GM19324 (cell line): Measurements from ENCODE around the gene OR2L13.
"Not testable (repeated sequence)": the region's sequence is repeated elsewhere in the genome, so short reads cannot be mapped to it uniquely, and the experiment has no call there.

Experiments used
- ATAC-seq: cut with Tn5 transposase; IDR thresholded peaks from one replicate; pipeline ENCODE4 v1.9.1; 2021; ENCODE audit warnings: mild to moderate bottlenecking, moderate library complexity; ENCODE audit not compliant: unreplicated experiment, low FRiP score

OR2L13 gene, protein sequence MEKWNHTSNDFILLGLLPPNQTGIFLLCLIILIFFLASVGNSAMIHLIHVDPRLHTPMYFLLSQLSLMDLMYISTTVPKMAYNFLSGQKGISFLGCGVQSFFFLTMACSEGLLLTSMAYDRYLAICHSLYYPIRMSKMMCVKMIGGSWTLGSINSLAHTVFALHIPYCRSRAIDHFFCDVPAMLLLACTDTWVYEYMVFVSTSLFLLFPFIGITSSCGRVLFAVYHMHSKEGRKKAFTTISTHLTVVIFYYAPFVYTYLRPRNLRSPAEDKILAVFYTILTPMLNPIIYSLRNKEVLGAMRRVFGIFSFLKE

GRCh38 chr1:248094884-248095283 lies at the start of gene OR2L13:
Gene OR2L13, plus strand, starts transcription at chr1:248095184. Its CDS starts 4,192 bp downstream, at chr1:248099376.
- ATAC-seq, result no peak

DNA sequence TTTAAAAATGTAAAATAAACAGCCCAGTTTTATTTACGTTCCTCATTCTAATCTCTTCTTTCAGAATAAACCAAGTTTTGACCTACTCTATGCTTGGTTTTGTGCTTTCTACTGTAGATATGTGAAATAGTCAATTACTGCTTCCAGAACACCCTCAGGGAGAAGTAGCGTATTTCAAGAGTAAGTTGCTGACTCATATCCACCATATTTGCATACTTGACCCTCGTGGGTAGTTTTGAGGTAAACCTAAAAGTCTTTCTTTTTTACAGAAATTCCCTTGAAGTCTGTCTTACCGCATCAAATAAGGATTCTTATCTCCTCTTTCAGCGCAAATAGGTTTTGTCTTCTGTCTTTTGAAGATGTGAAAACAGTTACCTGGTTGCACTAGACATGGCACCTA lies 49.8 kb upstream of the OR2L13 start:
- no peak for ATAC-seq

DNA sequence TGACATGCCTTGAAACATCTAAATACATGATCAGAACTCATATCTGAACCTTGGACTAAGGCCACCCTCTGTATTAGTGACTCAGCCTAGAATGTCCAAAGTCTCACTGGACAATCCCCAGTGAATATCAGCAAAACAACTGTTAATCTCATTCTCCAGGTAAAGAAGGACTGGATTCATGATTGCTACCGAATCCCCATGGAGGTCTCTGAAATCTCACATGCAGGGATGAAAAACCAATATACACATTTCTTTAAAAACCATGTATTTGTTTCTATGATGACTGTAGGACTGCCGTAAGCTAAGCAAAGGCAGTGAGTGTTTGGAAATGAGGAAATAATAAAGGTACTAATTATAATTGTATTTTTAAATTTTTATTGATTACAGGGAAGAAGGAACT lies 48.4 kb upstream of the OR2L13 start, which contains the start of gene OR2L3:
Gene OR2L3 (plus strand): TSS at position 301 of the 400 bp plus-strand sequence. CDS start 13,846 bp downstream, outside the sequence.
- no peak for ATAC-seq

DNA sequence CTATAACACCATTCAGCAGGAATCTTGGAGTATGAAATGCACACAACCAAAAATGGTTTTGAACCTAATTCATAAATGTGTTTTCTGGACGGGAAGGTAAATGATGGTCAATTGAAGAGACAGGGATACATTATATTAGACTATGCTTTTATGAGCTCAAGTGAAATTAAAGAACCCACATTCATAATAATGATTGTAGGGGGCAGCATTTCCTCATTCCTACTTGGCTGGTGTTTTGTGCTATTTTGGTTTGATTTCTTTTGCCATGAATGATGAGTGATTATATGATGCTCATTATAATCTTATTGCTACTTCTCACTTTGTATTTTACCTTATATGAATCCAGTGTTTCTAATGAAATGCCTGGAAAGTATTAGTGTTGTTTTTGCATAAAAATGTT lies 48.0 kb upstream of the OR2L13 start:
- no peak for ATAC-seq

GRCh38 chr1:248054671-248055070 lies 40.3 kb upstream of the OR2L13 start:
- no peak for ATAC-seq

- ATAC-seq, result no peak
Observed at GRCh38 chr1:248055261-248055660, 39.7 kb upstream of the OR2L13 start.

DNA sequence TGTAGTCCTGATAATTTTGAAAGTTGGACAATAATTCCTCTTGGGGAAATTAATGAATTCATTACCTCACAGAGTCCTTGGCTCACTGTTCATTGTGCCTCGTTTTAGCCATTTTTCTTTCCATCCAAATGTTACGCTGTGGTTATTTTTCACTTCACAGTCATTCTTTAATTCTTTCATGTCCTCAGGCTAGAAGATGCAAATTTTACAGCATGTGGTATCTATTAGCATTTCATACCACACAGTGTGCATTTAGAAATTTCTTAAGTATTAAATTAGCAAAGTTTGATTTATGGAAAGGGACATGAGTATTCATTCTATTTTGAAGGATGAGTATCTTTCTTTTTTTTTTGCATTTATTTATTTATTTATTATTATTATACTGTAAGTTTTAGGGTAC lies 29.9 kb upstream of the OR2L13 start:
- no peak for ATAC-seq

DNA sequence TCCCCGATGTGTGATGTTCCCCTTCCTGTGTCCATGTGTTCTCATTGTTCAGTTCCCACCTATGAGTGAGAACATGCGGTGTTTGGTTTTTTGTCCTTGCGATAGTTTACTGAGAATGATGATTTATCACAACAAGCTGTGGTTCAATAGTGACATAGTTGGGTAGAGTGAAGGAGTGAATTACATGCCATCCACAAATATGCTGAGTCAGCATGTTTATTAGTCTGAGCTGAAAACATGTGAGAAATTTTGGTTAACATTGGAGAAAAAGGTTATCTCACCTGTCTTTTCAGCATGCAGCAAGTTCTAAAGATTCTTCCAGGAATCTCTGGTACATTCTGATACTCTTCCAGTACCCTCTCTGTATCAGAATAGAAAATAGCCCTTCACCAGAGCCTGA lies 29.4 kb upstream of the OR2L13 start:
- ATAC-seq, result no peak

DNA sequence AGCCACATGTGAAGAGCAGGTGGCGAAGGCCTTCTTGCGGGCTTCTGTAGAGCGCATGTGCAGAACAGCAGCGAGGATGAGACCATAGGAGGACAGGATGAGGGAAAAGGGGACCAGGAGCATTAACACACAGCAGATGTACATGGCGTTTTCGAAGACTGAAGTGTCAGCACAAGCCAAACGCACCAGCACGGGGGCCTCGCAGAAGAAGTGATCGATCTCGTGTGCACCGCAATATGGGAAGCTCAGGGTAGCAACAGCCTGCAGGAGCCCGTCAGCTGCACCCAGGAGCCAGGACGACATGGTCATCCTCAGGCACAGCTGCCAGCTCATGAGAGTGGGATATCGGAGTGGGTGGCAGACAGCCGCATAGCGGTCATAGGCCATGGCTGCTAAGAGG lies 11.1 kb upstream of the OR2L13 start:
- ATAC-seq, result not testable (repeated sequence)

DNA sequence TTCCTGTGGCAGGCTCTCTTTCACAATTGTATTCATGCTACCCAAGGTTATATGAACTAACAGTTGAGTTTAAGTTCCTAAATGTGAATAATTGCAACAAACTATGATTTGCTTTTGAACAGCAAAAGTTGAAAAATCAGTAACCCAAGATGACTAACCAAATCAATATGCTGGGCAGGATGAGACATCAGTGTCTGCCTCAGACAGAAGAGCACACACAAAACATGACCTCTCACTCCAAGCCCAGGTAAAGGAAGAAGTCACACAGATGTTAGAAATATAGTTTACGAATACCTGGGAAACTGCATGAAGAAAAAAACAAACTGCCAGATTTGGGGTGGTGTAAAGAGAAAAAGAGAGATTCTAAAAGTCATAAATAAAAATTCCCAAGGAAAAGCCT lies 3.5 kb downstream of the OR2L13 start:
- ATAC-seq, result no peak

DNA sequence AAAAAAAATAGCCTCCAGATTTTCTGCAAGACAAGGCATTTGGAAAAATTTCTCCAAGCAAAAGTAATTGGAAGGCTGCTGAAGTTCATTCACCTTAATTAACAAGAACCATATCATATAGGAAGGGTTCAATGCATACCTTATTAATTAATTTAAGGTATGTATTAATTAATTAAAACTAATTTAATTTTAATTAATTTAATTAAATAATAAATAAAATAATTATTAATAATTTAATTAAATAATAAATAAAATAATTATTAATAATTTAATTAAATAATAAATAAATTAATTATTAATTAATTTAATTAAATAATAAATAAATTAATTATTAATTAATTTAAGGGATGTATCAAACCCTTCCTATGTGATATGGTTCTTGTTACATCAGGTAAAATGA lies 7.9 kb downstream of the OR2L13 start:
- ATAC-seq, result no peak

DNA sequence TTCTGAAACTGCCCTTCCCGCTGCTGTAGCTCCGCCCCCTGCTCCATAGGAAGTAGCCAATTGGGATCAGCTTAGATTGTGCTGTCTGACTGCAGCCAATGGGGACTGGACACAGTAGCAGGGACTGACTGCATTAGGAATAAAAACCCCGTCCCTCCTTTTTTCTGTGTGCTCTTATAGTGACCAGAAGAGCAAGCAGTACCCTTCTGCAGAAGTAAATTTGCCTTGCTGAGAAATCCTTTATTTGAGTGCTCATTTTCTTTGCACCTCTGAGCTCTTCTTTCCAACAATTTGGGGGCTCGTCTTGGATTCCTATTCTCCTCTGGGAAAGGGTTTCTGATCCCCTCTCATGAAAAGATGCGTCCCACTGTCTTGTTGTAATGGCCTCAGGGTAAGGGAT lies 16.2 kb downstream of the OR2L13 start:
- no peak for ATAC-seq

DNA sequence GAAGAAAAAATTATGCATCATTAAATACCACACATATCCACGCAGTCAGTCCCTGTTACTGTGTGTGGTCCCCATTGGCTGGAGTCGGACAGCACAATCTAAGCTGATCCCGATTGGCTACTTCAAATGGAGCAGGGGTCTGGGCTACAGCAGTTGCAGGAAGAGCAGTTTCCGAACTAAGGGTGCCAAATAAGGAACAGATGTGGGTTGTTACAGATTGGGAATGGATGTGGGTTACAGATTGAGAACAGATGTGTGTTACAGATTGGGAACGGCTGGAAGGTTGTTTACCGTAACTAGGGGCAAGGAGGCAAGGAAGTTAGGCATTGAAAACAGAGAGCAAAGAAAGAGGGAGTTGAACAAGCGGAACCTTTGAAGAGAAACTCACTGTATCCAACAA lies 19.9 kb downstream of the OR2L13 start:
- no peak for ATAC-seq

DNA sequence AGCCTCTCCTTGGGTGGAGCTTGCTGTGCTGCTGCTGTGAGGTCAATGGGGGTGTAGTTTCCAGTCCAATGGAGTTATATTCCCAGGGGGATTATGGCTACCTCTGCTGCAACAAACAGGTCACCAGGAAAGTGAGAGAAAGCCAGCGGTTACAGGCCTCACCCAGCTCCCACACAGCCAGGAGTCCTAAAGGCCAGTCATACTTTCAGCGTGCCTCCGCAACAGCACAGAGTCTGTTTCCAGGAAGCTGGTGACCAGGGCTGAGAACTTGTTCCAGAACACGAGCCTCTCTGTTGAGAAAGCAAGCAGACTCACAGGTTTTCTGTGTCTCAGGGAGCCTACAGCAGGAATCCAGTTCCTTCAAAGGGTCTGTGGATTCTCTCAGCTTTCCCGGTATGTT lies 32.7 kb downstream of the OR2L13 start:
- ATAC-seq, result no peak

GRCh38 chr1:248136811-248137210 lies 41.8 kb downstream of the OR2L13 start:
- ATAC-seq, result no peak

DNA sequence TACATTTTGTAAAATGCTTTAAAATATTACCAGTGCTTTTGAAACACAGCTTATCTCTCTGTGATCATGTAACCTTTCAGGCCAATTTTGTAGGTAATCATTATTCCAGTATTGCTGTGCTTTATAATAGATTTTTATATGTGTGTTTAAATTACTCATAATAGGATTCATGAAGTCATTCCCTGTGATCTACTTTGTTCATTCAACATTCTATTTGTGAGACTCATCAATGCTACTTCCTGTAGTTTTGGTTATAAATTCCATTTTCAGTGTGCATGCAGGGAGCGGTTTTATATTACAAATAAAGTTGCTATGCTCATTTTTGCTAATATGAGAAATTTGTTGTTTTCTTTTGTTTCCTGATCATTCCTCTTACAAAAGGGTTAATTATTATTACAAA lies 45.9 kb downstream of the OR2L13 start:
- ATAC-seq, result no peak

DNA sequence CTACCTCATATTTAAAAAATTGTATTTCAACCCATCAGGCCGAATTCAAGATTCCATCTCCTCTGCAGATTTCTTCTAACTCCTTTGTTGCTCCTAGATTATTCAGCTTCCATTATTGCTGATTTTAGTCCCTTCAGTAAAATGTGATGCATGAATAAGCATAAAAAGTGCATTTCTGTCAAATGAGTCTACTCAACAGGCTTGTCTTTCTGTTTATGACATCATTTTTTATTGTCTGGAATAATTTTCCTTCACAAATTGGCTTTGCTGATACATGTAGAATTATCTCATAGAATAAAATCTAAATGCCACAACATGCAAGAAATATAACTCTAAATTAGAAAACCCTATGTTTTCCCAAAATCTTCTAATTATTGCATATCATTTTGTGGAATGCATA lies 48.3 kb downstream of the OR2L13 start:
- ATAC-seq, result no peak

- no peak for ATAC-seq
Observed at GRCh38 chr1:248144513-248145198, 49.7 kb downstream of the OR2L13 start, which contains the start of gene OR2M5. Gene OR2M5, plus strand, starts transcription at chr1:248145148. Its CDS starts 0 bp downstream, at chr1:248145148.
